ENCODE results near the gene XIRP1. TPM values are rescaled to one million over a fixed set of nuclear protein-coding genes. Genes with fewer than 3 reads are reported as not detected.
A peak's percentile ranks its signal among the peaks of the same experiment; 100 is the strongest.

XIRP1 gene
- total and polyA plus RNA-seq, 2 donors from 2014 or later: 0.09 TPM; not detected in 1

DNA sequence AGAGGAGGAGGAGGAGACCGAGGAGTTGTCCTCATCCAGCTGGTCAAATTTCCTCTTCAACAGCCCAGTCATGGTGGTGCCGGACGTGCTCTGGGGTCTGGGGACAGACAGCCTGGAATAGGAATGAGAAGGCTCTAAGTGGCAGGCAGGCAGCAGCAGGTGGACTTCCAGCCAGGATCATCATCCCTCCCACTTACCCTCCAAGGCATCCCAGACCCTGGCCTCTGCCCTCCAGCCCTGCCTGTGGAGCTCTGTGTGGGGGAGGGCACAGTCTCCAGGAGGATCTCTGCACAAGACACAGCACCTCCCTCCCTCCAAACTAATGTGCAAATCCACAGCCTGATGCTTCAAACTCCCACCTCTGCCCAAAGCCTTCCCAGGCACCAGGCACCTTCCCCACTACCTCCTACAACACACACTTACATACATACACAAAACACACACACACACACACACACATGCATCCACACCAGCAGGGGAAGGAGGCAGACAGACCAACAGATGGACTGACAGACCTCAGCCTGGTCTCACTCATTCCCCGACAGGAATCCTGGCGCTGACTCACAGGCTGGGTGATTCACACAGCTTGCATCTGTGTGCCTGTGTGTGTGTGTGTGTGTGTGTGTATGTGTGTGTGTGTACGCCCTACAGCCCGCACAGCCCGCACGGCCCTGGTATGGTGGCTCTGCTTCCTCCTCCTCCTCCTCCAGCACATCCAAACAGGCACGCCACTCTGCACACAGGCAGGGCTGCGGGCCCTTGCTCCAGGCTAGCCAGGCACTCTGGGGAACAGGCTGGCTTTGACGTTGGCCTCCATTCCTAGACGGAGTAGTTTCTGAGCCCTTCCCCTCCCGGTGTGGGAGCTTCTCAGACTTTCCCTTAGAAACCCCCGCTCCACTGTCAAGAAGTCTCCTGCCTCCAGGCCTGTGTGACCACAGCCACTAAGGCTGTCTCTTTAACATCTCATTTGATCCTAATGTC is 45.5 kb downstream of the XIRP1 start:
- no peaks in the 10 kb centered on the region for H3K27me3 ChIP-seq (ENCODE audit: control insufficient read depth, insufficient read depth, low read length)
- H3K9me3 ChIP-seq (ENCODE audit: control insufficient read depth in 2 of 3, insufficient read depth in 1 of 3, low read length in 3 of 3): no peaks in the 10 kb centered on the region
- intact Hi-C loops (cut with DNase I): no loop called here
- DNase-seq (peak; percentile 63 to 93 (median 78)), FAIRE-seq (no peak)
- peaks cover 5 to 42% (median 31%) of the 10 kb centered on the region in 3 donors for H3K36me3 ChIP-seq (ENCODE audit: control insufficient read depth in 2 of 3, insufficient read depth in 3 of 3, low read length in 3 of 3)
- H3K4me1 ChIP-seq (ENCODE audit: control insufficient read depth in 2 of 3, insufficient read depth in 2 of 3, low read depth in 1 of 3, low read length in 3 of 3): peaks cover 20 to 66% (median 62%) of the 10 kb centered on the region in 3 donors
- TF ChIP-seq CTCF (IDR thresholded peaks at IDR 0.05; ENCODE audit: borderline replicate concordance, extremely low read depth, insufficient read depth): no peak
- H3K9ac ChIP-seq (ENCODE audit: low read length in 3 of 3): peak overlapping the region in 2 of 3 donors; percentile 58 to 64
- H3K4me3 ChIP-seq (ENCODE audit: low read length in 3 of 3): peak overlapping the region; percentile 1 to 50 (median 40)
- peak overlapping the region; percentile 85 to 92 for H3K27ac ChIP-seq (ENCODE audit: low read depth in 2 of 2, low read length in 2 of 2)

GRCh38 chr3:39146083-39146501 is 46.3 kb downstream of the XIRP1 start:
- Histone ChIP-seq H3K4me3 (ENCODE audit: low read length in 3 of 3) (no peak overlapping the region), H3K27me3 (ENCODE audit: control insufficient read depth, insufficient read depth, low read length) (no peaks in the 10 kb centered on the region), H3K9ac (ENCODE audit: low read length in 3 of 3) (no peak overlapping the region), H3K4me1 (ENCODE audit: control insufficient read depth in 2 of 3, insufficient read depth in 2 of 3, low read depth in 1 of 3, low read length in 3 of 3) (peaks cover 20 to 67% (median 64%) of the 10 kb centered on the region in 3 donors), H3K27ac (ENCODE audit: low read depth in 2 of 2, low read length in 2 of 2) (peak overlapping the region in 1 of 2 donors; percentile 85), H3K36me3 (ENCODE audit: control insufficient read depth in 2 of 3, insufficient read depth in 3 of 3, low read length in 3 of 3) (peaks cover 5 to 42% (median 31%) of the 10 kb centered on the region in 3 donors), H3K9me3 (ENCODE audit: control insufficient read depth in 2 of 3, insufficient read depth in 1 of 3, low read length in 3 of 3) (no peaks in the 10 kb centered on the region)
- no peak for TF ChIP-seq CTCF (IDR thresholded peaks at IDR 0.05; ENCODE audit: borderline replicate concordance, extremely low read depth, insufficient read depth)
- no peak for FAIRE-seq
- DNase-seq: peak in 2 of 5 donors; percentile 45 to 60
- intact Hi-C loops (cut with DNase I): no loop called here

GRCh38 chr3:39144748-39145380 is 47.5 kb downstream of the XIRP1 start:
- intact Hi-C loops (cut with DNase I): no loop called here
- TF ChIP-seq CTCF (IDR thresholded peaks at IDR 0.05; ENCODE audit: borderline replicate concordance, extremely low read depth, insufficient read depth): no peak
- Histone ChIP-seq H3K4me3 (ENCODE audit: low read length in 3 of 3) (no peak overlapping the region), H3K27me3 (ENCODE audit: control insufficient read depth, insufficient read depth, low read length) (no peaks in the 10 kb centered on the region), H3K9ac (ENCODE audit: low read length in 3 of 3) (no peak overlapping the region), H3K4me1 (ENCODE audit: control insufficient read depth in 2 of 3, insufficient read depth in 2 of 3, low read depth in 1 of 3, low read length in 3 of 3) (peaks cover 12 to 63% (median 60%) of the 10 kb centered on the region in 3 donors), H3K9me3 (ENCODE audit: control insufficient read depth in 2 of 3, insufficient read depth in 1 of 3, low read length in 3 of 3) (no peaks in the 10 kb centered on the region), H3K27ac (ENCODE audit: low read depth in 2 of 2, low read length in 2 of 2) (no peak overlapping the region), H3K36me3 (ENCODE audit: control insufficient read depth in 2 of 3, insufficient read depth in 3 of 3, low read length in 3 of 3) (peaks cover 5 to 42% (median 31%) of the 10 kb centered on the region in 3 donors)
- DNase-seq: peak in 1 of 5 donors; percentile 37
- FAIRE-seq: no peak

Data from kidney (tissue), 14 donors.